NOMO-1 (cell line): Measurements from ENCODE around the gene SEMA3F.

Experiments
- DNase-seq, 2 experiments: peaks; one replicate each; lab custom pipeline; 2025; ENCODE audit not compliant: unreplicated experiment in 2 of 2; lab: John Stamatoyannopoulos, UW

The SEMA3F gene

DNA sequence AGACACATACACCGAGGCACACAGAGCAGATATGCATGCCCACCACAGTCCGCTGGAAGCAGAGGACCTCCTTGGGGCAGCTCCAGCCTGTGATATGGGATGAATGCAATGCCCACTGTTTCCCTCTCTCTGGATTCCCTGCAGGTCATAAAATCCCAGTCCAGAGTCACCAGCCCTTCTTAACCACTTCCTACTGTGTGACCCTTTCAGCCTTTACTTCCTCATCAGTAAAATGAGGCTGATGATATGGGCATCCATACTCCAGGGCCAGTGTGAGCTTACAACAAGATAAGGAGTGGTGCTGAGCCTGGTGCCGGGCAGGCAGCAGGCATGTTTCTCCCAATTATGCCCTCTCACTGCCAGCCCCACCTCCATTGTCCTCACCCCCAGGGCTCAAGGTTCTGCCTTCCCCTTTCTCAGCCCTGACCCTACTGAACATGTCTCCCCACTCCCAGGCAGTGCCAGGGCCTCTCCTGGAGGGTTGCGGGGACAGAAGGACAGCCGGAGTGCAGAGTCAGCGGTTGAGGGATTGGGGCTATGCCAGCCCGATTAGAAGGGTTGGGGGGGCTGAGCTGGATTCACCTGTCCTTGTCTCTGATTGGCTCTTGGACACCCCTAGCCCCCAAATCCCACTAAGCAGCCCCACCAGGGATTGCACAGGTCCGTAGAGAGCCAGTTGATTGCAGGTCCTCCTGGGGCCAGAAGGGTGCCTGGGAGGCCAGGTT is 36.0 kb downstream of the SEMA3F start, which contains the start of gene GNAT1:
GNAT1 (plus strand) TSS at position 675 of the 725 bp plus-strand sequence. CDS start 116 bp downstream, outside the sequence.
- peak; percentile 36 to 73 for DNase-seq

DNA sequence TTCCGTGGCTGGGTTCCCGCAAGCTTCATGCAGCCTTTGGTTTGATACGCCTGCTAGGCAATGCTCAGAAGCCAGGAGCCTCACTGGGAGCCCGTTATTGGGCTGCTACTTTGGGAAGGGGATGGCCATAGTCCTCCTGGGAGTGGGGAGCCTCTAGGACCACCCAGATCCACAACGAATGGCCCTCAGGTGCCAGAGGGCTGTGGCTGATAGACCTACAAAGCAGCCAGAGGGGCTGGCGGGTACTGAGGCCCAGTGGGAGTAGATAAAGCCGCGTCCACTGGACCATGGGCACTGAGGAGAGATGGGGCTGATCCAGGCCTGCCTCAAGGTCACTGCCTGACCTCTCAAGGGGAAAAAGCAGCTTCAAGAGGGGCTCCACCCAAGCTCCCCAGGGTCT is 37.0 kb downstream of the SEMA3F start:
- no peak for DNase-seq

DNA sequence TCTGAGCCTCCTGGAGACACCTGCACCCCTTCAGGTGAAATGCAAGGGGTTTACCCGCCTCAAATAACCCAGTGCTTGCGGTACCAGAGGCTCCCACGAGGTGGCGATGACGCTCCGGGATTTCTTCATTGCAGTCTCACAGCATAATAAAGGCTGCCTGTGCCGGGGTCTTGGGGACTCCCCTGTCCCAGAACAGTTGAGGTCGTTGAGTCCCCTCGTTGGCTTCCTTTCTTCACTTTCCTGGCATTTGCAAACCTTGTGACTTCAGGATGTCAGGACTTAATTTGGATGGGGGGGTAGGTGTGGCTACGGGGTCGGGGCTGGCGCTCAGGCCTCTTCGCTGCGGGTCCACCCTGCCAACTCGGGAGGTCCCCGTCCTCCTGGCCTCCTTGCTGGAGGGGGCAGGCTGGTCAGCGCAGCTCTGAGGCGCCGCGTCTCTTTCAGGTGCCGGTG is 37.6 kb downstream of the SEMA3F start:
- DNase-seq: peak; percentile 11 to 39

DNA sequence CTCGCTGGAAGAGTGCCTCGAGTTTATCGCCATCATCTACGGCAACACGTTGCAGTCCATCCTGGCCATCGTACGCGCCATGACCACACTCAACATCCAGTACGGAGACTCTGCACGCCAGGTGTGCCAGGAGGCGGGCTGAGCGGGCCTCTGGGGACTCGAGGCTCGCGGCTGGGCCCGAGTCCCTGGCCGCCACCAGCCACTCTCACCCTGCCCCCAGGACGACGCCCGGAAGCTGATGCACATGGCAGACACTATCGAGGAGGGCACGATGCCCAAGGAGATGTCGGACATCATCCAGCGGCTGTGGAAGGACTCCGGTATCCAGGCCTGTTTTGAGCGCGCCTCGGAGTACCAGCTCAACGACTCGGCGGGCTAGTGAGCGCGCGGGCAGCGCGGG is 38.2 kb downstream of the SEMA3F start:
- DNase-seq: no peak

DNA sequence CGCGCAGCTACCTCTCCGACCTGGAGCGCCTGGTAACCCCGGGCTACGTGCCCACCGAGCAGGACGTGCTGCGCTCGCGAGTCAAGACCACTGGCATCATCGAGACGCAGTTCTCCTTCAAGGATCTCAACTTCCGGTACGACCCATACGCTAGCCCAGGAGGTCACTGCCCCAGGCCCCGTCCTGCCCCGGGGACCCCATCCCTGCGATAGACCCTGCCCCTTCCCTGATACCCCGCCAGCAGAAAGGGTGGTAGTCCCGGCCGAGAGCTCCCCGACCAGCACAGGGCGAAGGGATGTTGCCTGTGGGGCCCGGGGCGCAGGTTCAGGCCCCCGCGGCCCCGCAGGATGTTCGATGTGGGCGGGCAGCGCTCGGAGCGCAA is 38.6 kb downstream of the SEMA3F start:
- no peak for DNase-seq

DNA sequence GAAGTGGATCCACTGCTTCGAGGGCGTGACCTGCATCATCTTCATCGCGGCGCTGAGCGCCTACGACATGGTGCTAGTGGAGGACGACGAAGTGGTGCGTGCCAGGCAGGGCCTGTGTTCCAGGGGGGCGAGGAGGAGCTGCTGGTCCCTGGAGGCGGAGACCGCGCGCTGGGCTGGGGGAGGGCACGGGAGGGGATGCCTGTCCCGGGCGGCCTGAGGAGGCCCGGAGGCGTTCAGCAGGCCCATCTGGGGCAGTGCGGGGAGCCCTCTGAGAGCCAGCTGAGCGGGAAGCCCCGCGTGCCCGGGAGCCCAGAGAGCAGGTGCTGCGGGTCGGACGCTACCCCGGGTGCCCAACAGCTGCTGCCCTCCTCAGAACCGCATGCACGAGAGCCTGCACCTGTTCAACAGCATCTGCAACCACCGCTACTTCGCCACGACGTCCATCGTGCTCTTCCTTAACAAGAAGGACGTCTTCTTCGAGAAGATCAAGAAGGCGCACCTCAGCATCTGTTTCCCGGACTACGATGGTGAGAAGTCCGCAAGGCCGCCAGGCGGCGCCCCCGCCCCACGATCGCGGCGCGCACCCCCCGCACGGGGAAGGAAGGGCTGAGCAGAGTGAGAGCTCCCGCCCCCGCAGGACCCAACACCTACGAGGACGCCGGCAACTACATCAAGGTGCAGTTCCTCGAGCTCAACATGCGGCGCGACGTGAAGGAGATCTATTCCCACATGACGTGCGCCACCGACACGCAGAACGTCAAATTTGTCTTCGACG is 39.2 kb downstream of the SEMA3F start:
- DNase-seq: peak; percentile 33 to 49

DNA sequence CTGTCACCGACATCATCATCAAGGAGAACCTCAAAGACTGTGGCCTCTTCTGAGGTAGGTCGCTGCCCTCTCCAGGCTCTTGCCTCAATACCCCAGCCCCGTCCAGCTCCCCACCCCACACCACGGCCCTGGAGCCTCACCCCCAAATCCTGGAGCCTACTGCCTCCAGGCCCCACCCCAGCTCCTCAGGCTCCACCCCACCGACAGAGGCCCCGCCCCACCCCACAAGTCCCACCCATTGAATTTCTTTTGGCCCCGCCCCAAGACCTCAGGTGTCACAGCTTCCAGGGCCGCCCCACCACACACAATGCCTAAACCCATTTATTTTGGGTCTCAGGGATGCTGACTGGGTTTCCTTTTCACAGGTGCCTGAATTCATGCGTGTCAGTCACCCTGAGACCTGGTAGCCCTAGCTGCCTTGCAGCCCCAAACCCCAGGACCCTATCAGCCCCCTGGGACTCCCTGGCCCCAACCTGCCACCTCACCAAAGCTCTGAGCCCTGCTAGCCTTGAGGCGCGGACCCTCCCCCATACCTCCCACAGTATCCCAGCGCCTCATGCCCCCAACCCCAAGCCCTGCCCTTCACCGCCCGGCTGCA is 39.9 kb downstream of the SEMA3F start:
- DNase-seq: no peak

DNA sequence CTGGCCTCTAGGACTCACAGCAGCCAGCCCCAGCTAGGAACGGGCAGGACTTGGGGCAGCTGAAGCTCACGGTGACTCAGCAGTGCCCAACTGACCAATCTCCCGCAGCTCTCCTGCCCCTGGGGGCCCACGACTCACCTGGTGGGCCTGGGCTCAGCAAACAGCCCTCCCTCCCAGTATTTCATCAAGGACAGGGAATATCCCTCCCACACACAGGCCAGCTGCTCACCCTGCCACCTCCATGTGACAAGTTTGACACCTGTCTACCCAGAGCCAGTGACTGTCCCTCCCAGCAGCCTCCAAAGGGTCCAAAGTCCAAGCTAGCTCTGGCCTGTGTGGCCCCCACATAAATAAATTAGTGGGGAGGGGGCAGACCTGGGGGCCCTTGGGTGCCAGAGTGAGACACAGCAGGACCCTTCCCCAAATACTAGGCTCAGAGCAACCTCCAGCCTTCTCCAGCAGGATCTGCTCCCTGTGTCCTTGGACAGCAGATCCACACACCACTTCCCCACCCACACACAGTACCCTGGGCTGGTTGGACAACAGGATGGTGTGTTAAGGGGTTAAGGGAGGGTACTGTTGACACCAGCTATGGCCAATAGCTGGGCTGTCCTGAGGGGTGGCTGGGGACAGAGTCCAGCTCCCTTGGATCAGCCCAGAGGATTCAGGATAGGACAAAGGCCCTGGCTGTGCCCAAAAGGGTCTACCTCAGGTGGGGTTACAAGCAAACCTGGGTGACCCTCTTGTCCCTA is 40.6 kb downstream of the SEMA3F start:
- DNase-seq: no peak

DNA sequence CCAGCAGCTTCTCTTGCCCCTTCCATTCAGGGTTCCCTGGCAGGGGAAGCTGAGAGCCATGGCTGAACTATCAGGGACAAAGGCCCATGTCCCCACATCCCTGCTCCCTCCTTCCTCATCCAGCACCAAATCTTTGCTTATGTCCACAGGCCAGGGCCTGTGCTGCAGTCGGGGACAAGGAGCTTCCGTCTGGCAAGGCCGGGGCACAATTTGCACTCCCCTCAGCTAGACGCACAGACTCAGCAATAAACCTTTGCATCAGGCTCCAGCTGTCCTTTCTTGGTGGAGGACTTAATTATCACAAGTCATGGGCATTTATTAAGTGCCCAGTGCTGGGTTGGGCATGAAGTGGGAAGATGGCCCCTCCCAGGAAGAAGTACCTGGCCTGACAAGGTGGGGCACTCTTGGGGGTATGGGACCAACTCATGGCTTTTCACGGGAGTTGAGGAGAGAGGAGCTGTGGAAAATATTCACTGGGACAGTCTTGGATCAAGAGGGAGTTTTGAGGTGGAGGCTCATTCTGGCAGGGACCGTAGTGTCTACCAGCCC is 41.2 kb downstream of the SEMA3F start:
- no peak for DNase-seq

DNA sequence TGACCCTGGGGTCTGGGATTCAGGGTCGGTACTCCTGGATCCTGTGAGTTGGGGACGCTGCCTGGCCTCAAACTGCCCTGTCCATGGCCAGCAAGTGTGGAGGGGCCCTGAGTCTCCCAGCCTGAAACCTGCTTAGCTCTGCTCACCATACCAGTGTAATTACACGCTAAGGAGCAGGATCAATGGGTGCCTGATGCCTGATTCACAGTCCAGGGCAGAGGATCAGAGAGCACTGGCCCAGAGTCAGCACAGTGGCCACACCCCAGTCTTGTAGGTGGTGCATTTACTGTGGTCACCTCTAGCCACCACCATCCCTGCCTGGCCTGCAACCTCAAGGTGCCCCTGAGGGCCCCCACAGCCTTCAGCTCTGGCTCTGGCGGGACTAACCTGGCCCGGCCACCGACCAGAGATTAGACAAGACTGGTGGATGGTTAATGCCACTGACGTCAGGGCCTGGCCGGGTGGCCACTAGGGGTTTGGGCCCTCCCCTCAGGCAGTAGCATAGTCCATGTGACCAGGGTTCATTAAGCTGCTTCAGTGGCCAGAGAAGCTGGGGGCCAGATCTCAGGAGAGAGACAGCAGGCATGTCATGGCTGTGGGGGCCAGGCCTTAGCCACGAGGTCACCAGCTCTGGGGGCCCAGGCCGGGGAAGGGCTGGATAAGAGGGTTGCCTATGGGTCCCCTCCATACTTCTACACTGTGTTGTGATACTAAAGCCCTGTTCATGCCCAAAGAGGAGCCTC is 46.6 kb downstream of the SEMA3F start:
- no peak for DNase-seq

DNA sequence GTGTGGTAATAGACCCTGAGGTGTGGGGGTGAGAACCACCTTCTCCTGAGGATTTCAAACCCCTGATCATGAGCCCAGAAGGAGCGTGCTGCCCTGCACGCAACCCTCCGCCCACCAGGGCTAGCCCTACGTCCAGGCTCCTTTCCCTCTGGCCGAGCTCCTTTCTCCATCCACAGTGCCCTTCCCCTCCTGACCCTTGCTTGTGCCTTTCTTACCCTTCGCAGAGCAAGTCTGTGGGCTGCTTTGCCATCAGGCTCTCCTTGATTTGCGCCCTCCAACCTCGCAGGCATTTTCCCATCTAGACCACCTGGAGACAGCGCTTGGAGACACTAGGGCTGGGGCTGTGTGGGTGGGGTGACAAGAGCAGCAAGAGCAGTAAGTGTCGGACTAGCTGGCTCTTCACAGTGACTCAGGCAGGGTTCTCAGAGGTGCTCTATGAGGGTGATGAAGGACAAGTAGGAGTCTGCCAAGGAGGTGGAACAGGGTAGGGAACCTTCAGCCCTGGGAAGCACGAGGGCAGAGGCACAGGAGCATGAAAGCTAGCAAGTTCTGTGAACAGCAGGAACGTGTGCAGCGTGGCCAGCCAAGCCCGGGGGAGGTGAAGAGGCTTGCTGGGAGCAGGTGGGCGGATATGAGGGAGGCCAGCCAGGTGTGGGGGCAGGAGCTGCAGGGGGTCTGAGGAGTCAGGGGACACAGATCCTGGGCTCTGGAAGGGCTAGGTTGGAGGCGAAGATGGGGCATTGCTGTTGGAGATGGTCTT is 47.4 kb downstream of the SEMA3F start:
- no peak for DNase-seq

DNA sequence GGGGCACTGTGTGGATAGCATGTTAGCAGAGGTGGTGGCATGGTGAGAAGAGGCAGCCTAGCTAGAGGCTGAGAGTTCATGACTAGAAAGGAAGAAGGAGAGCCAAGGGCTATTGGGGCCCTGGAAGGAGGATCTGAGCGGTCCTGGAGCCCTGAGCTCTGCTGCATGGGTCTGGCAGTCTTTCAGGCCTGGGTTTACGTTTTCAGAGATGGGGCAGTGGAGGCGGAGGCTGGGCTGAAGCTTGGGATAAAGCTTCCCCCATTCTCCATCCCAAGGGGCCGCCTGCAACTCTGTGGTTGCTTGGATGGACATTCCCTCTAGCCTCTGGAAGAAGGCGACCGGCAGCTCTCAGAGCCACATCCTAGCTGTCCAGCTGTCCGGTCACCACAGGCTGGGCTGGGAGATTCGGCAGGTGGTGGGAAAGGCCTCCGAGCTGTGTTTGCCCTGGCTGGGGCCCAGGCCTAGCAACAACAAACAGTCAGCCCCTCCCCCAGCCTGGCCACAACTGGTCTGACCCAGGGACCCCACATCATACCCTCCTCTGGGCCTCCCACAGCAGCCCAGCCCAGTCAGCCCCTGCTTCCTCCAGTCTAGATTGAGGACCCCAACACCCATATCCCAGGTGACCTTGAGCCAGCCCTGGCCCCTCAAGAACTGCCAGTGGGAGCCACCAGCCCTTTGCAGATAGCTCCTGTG is 48.1 kb downstream of the SEMA3F start:
- DNase-seq: no peak

DNA sequence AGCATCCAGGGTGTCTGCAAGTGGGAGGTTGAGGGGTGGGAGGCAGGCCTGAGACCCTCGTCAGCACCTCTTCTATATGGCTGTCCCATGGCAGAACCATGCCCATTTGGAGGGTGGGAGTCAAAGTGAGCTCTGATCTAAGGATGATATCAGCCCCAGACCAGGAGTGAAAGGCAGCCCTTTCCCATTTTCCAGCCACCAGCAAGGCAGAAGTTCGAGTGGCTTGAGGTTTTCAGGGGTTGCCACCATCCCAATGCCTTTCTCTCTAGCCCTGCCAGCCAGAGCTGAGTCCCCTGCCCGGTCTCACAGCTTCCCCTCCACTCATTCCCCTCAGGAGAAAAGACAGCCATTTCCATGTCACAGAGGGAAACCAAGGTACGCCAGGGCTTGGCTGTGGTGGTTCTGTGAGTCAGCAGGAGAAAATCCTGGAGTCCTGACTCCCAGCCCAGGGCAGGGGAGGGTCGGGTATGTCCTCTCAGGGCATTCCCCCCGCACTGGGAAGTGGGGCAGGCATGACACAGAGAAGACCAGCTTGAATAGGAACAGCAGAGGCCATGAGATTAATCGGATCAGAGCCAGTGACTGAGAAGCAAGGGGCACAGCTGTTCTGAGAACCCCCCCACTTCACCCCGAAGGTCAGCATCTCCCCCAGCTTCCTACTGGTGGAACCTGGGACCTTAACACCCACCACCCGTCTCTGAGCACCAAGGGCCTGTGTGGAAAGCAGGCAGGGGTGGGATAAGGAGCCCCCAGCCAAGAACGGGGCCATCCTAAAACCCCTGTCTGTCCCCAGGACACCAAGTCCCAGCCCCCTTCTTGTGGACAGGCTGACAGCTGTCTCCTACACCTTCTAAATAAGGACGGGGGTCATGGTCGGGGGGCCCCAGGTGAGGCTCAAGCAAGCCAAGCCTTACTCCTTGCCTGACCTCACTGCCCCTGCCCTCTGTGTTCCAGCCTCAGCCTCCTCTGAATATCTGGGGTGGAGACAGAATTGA is 49.0 kb downstream of the SEMA3F start:
- no peak for DNase-seq

DNA sequence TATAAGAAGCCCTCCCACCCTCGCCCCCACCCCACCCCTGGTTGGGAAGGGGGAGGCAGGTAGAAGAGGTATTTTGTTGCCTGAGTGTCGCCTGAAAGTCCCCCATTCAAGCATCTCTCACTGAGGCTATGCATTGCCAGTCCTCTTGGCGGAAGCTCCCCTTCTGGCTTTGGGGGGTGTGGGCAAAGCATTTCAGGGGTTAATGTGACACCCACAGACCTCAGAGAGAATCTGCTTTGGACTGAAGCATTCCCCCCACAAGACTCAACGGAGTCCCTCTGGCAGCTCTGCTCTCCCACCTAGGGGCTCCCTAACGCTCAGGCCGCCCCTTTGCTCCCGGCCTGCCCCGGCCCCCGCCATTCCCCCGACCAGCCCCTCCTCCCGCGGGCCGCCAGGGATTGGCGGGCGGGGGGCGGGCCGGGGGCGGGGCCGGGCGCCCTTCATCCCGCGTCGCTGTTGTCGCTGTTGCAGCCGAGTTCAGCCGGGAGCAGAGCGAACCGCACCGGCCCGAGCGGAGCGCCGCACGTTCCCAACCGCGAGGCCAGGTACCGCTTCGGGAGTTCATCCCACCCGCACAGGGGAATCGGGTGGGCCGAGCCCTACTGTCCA is 49.8 kb downstream of the SEMA3F start, which contains the start of gene SLC38A3:
SLC38A3 (plus strand) TSS at position 468 of the 609 bp plus-strand sequence. CDS start 8,929 bp downstream, outside the sequence.
- no peak for DNase-seq

DNA sequence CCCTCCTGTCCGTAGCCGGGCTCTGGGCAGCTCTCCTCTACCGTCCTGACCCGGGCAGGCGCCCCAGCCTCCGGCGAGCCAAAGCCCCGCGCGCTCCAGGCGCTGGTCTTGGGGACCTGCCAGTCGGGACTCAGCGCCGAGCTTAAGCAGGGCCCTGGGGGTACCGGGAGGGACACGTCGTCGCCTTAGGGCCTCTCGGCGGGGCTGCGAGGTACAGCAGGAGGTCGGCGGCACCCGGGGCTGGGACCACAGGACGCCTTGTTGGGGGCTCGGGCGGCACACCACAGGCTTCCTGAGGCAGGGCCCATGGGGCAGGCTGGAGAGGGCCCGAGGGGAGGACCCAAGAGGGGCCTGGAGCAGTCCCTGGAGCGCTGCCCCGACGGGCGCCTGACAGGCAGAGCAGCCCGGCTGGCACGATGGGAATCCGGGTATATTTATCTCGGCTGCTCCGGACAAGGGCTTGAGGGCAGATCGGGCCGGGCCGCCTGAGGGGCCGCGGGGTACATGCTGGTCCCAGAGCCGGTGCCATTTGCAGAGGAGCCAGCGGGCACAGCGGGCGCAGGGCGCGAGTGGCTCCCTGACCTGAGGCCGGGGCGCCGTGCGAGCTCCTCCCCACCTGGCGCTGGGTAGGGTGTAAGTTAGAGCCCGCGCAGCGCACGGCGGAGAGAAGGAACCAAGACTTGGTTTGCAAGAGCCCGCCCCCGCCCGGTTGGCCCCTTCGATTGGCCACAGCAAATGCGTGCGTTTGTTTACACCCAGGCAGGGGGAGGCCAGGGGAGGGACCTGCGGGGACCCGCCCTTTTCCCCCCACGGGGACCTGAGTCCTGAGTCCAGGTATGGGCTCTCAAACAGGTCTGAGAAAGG is 50.5 kb downstream of the SEMA3F start:
- DNase-seq: peak; percentile 20 to 30
